ENCODE data around the gene BTRC.

Gene BTRC

GRCh38 chr10:101441541-101442455, 87.8 kb downstream of the BTRC start:
- TF ChIP-seq TCF4 (CRISPR knock-in tag; IDR thresholded peaks at IDR 0.05; ENCODE audit: borderline replicate concordance) = peak; percentile 38
- no peak for TF ChIP-seq RARB (CRISPR knock-in tag; IDR thresholded peaks at IDR 0.05)
- peak; percentile 38; the same call in 1 of the 2 replicates for TF ChIP-seq SNAI2 (CRISPR knock-in tag; IDR thresholded peaks at IDR 0.05)
- ATAC-seq = peak; percentile 97

- TF ChIP-seq CSDC2 (CRISPR knock-in tag; IDR thresholded peaks at IDR 0.05) (no peak), PPARA (CRISPR knock-in tag; IDR thresholded peaks at IDR 0.05; ENCODE audit: borderline replicate concordance) (no peak), ZNF565 (CRISPR knock-in tag; conservative IDR thresholded peaks at IDR 0.05; ENCODE audit: low read depth) (no peak), ZNF70 (CRISPR knock-in tag; IDR thresholded peaks at IDR 0.05) (no peak), ZFP30 (CRISPR knock-in tag; IDR thresholded peaks at IDR 0.05) (no peak), GLIS3 (CRISPR knock-in tag; IDR thresholded peaks at IDR 0.05) (no peak), POU6F1 (CRISPR knock-in tag; IDR thresholded peaks at IDR 0.05; ENCODE audit: borderline replicate concordance, low read depth) (no peak), TCF4 (CRISPR knock-in tag; IDR thresholded peaks at IDR 0.05; ENCODE audit: borderline replicate concordance) (no peak), OSR1 (CRISPR knock-in tag; IDR thresholded peaks at IDR 0.05) (no peak)
Measured at GRCh38 chr10:101442456-101442800, 88.5 kb downstream of the BTRC start.

GRCh38 chr10:101444058-101444898, 90.3 kb downstream of the BTRC start:
- TF ChIP-seq ZFP3 (CRISPR knock-in tag; IDR thresholded peaks at IDR 0.05) (no peak), ARNTL (CRISPR knock-in tag; IDR thresholded peaks at IDR 0.05; ENCODE audit: borderline replicate concordance, low read depth) (no peak), ESRRG (CRISPR knock-in tag; IDR thresholded peaks at IDR 0.05) (no peak), OSR1 (CRISPR knock-in tag; IDR thresholded peaks at IDR 0.05) (no peak), CSRNP3 (CRISPR knock-in tag; IDR thresholded peaks at IDR 0.05) (no peak), CSDC2 (CRISPR knock-in tag; IDR thresholded peaks at IDR 0.05) (no peak), GLIS3 (CRISPR knock-in tag; IDR thresholded peaks at IDR 0.05) (no peak), TCF4 (CRISPR knock-in tag; IDR thresholded peaks at IDR 0.05; ENCODE audit: borderline replicate concordance) (no peak), ZFP30 (CRISPR knock-in tag; IDR thresholded peaks at IDR 0.05) (no peak)
- 0 out of 3 replicates have a peak, but pooled peaks have one; percentile 28 for ATAC-seq

More at GRCh38 chr10:101442456-101442800, 88.5 kb downstream of the BTRC start:
- ATAC-seq = no peak

- no peak for ATAC-seq
- TF ChIP-seq ZFP3 (CRISPR knock-in tag; IDR thresholded peaks at IDR 0.05) (no peak), ZNF8 (CRISPR knock-in tag; IDR thresholded peaks at IDR 0.05) (no peak), ZC3H10 (CRISPR knock-in tag; IDR thresholded peaks at IDR 0.05) (no peak), GLIS3 (CRISPR knock-in tag; IDR thresholded peaks at IDR 0.05) (no peak), PPARA (CRISPR knock-in tag; IDR thresholded peaks at IDR 0.05; ENCODE audit: borderline replicate concordance) (no peak), BACH2 (CRISPR knock-in tag; IDR thresholded peaks at IDR 0.05; ENCODE audit: borderline replicate concordance) (no peak), POU6F1 (CRISPR knock-in tag; IDR thresholded peaks at IDR 0.05; ENCODE audit: borderline replicate concordance, low read depth) (no peak), CSDC2 (CRISPR knock-in tag; IDR thresholded peaks at IDR 0.05) (no peak), ARNTL (CRISPR knock-in tag; IDR thresholded peaks at IDR 0.05; ENCODE audit: borderline replicate concordance, low read depth) (no peak), ZFP30 (CRISPR knock-in tag; IDR thresholded peaks at IDR 0.05) (no peak), SNAI2 (CRISPR knock-in tag; IDR thresholded peaks at IDR 0.05) (no peak), TCF4 (CRISPR knock-in tag; IDR thresholded peaks at IDR 0.05; ENCODE audit: borderline replicate concordance) (no peak)
Measured at GRCh38 chr10:101446071-101446470, 92.1 kb downstream of the BTRC start.

GRCh38 chr10:101446947-101447346, 93.0 kb downstream of the BTRC start:
- no peak for ATAC-seq
- TF ChIP-seq POU6F1 (CRISPR knock-in tag; IDR thresholded peaks at IDR 0.05; ENCODE audit: borderline replicate concordance, low read depth) (no peak), SNAI2 (CRISPR knock-in tag; IDR thresholded peaks at IDR 0.05) (0 out of 2 replicates have a peak, but pooled peaks have one; percentile 38), PATZ1 (CRISPR knock-in tag; IDR thresholded peaks at IDR 0.05; ENCODE audit: borderline replicate concordance) (no peak), ZNF70 (CRISPR knock-in tag; IDR thresholded peaks at IDR 0.05) (no peak)
